Choroid plexus epithelial cell (primary cell): Measurements from ENCODE around the gene OR10H5.
"Not testable (repeated sequence)": the region's sequence is repeated elsewhere in the genome, so short reads cannot be mapped to it uniquely, and the experiment has no call there.

Source experiments
- DNase-seq: peaks from one replicate; pipeline ENCODE4 v3.0.0-alpha.2; 2010; ENCODE audit warnings: low read depth
- H3K4me3 ChIP-seq: 2 replicates; pipeline ENCODE4 v1.5.1; 2011; ENCODE audit warnings: low read depth, mild to moderate bottlenecking, control low read depth, low read length, moderate library complexity
- TF ChIP-seq, protein P1 (sequence below): conservative IDR thresholded peaks from 2 replicates; pipeline ENCODE4 v1.5.1; 2011; ENCODE audit warnings: low read depth, mild to moderate bottlenecking, control low read depth, inconsistent platforms, low read length, moderate library complexity

Gene OR10H5

DNA sequence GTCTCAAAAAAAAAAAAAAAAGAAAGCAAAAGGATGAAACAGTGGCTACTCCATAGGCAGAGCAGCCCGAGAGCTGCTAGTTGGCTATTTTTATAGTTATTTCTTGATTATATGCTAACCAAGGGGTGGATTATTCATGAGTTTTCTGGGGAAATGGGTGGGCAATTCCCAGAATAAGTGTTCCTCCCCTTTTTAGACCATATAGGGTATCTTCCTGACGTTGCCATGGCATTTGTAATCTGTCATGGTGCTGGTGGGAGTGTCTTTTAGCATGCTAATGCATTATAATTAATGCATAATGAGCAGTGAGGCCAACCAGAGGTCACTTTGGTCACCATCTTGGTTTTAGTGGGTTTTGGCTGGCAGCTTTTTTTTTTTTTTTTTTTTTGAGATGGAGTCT lies 53.4 kb downstream of the OR10H5 start:
- TF ChIP-seq, protein P1, sequence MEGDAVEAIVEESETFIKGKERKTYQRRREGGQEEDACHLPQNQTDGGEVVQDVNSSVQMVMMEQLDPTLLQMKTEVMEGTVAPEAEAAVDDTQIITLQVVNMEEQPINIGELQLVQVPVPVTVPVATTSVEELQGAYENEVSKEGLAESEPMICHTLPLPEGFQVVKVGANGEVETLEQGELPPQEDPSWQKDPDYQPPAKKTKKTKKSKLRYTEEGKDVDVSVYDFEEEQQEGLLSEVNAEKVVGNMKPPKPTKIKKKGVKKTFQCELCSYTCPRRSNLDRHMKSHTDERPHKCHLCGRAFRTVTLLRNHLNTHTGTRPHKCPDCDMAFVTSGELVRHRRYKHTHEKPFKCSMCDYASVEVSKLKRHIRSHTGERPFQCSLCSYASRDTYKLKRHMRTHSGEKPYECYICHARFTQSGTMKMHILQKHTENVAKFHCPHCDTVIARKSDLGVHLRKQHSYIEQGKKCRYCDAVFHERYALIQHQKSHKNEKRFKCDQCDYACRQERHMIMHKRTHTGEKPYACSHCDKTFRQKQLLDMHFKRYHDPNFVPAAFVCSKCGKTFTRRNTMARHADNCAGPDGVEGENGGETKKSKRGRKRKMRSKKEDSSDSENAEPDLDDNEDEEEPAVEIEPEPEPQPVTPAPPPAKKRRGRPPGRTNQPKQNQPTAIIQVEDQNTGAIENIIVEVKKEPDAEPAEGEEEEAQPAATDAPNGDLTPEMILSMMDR = no peak
- H3K4me3 ChIP-seq = no peak overlapping the region

DNA sequence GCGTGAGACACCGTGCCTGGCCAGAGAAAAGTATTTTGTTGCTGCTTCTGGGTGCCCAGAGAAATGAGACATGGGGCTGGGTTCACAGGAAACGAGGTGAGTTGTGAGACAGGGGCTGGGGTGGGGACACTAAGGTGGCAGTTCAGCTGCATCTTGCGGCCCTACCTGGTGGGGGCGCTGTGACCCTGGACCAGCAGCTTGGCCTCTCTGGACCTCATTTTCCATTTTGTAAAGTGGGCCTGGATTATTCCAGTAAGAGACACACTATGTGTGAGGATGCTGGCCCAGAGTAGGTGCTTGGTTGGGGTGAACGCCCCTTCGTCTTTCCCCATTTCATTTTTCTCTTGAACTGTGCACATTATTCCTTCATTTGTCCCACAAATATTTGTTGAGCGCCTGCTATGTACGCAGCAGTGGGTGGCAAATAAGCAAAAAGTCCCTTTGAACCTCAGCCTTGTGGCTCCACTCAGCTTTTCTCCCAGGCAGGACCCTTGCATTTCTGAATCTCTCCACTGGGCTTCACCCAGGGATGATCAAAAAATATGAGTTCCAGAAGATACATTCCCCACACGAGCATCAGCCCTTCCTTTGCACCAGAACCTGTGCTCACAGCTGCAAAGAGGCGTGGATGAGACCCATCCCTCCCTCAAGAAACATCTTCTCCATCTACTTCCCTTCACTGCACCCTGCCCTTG lies 54.6 kb downstream of the OR10H5 start:
- H3K4me3 ChIP-seq = no peak overlapping the region
- DNase-seq = no peak

More for the DNA sequence above, 53.4 kb downstream of the OR10H5 start:
- no peak for DNase-seq

DNA sequence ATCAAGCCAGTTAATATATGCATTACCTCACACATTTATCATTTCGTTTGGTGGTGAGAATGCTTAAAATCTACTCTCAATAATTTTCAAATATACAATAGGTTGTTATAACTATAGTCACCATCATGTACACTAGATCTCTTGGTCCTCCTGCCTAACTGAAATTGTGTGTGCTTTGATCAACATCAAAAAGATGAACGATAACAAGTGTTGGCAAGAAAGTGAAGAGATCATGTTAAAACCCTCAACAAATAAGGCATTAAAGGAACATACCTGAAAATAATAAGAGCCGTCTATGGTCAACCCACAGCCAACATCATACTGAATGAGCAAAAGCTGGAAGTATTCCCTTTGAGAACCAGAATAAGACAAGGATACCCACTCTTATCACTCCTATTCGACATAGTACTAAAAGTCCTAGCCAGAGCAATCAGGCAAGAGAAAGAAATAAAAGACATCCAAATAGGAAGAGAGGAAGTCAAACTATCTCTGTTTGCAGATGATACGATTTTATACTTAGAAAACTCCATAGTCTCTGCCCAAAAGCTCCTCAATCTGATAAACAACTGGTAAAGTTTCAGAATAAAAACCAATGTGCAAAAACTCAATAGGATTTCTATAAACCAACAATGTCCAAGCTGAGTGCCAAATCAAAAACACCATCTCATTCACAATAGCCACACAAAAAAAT lies 55.9 kb downstream of the OR10H5 start:
- no peak for DNase-seq
- TF ChIP-seq, protein P1 = no peak

More for the DNA sequence above, 54.6 kb downstream of the OR10H5 start:
- TF ChIP-seq, protein P1 = no peak

DNA sequence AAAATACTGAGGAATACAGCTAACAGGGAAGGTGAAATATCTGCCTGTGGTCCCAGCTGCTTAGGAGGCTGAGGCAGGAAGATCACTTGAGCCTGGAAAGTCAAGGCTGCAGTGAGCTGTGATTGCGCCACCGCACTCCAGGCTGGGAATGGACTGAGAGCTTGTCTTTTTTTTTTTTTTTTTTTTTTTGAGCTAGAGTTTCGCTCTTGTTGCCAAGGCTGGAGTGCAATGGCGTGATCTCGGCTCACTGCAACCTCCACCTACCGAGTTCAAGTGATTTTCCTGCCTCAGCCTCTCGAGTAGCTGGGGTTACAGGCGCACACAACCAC lies 56.4 kb downstream of the OR10H5 start:
- not testable (repeated sequence) for H3K4me3 ChIP-seq, DNase-seq

More for the DNA sequence above, 55.9 kb downstream of the OR10H5 start:
- H3K4me3 ChIP-seq = no peak overlapping the region

DNA sequence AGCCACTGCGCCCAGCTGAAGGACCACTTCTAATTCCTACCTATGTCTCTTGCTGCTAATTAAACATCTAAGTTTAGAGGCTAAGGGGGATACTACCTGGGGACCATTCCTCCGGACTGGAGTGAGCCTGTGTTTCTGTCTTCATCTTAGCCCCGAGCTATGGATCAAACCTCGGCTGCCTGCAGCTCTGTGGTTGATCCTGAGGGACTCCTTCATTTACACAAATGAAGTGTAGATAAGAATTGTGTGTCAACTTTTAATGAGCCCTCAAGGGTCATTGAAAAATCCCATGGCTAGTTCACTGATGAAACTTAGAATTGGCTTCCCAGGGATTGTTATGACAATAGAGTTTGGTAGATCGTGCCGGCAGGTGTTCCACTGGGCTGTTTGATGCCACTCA lies 59.5 kb downstream of the OR10H5 start:
- TF ChIP-seq, protein P1 = no peak
- H3K4me3 ChIP-seq = no peak overlapping the region
- no peak for DNase-seq

DNA sequence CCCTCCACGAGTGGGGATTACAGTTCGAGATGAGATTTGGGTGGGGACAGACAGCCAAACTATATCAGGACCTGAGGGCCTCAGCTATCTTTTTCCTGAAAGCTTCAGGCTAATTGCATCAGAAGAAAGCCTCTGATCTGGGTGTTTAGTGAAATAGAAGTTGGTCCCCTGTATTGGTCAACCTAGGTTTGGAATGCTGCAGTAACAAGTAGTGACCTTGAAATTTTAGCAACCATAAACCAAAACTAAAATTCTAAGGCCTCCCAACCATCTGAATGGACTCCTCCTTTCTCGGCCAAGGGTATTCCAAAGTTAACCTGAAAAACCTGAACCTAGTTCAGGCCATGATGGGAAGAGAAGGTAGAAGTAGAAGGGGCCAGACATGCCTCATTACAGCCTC lies 62.9 kb downstream of the OR10H5 start:
- TF ChIP-seq, protein P1 = no peak
- no peak for DNase-seq
- no peak overlapping the region for H3K4me3 ChIP-seq
